Mesodermal cell (in vitro differentiated cells): ENCODE data around the gene NCAPG. TPM values are rescaled to one million over a fixed set of nuclear protein-coding genes. Genes with fewer than 3 reads are reported as not detected.

Experiments used
- H3K27ac ChIP-seq: 2 replicates; pipeline ENCODE4 v1.7.0; 2013; ENCODE audit warnings: mild to moderate bottlenecking, low read depth, low read length, moderate library complexity; ENCODE audit not compliant: severe bottlenecking
- H3K36me3 ChIP-seq: 2 replicates; pipeline ENCODE4 v1.7.1; 2013; ENCODE audit warnings: mild to moderate bottlenecking, low read length, moderate library complexity; ENCODE audit not compliant: control insufficient read depth, insufficient read depth
- H3K4me1 ChIP-seq: one replicate; pipeline ENCODE4 v1.7.1; 2013; ENCODE audit warnings: mild to moderate bottlenecking, low read length; ENCODE audit not compliant: insufficient read depth, control insufficient read depth, poor library complexity, severe bottlenecking
- H3K4me3 ChIP-seq: 2 replicates; pipeline ENCODE4 v1.7.0; 2013; ENCODE audit warnings: low read length, control low read depth, mild to moderate bottlenecking; ENCODE audit not compliant: insufficient read depth, poor library complexity, severe bottlenecking; ENCODE audit errors: extremely low read depth
- H3K9me3 ChIP-seq: 2 replicates; pipeline ENCODE4 v1.7.1; 2013; ENCODE audit warnings: mild to moderate bottlenecking, low read length, moderate library complexity; ENCODE audit not compliant: control insufficient read depth
- WGBS, 2 experiments: methylation state at CpG; one replicate each; pipeline ENCODE4 v1.1.5; 2013; ENCODE audit warnings: missing lambda C conversion rate in 2 of 2; ENCODE audit not compliant: insufficient coverage in 2 of 2; 5-methylcytosine and 5-hydroxymethylcytosine counted together
- polyA plus RNA-seq, 2 experiments: library from polyadenylated mRNA; stranded (reverse); fragments of 50-300 nt; gene quantifications; one replicate each; pipeline ENCODE4 v1.2.3, GENCODE V29; 2013

The NCAPG gene
- polyA plus RNA-seq (2013, experiment 1 of 2): 38.6 TPM
- 62.6 TPM for polyA plus RNA-seq (2013, experiment 2 of 2)

GRCh38 chr4:17810260-17811077 lies at the start of gene NCAPG, which contains the start of gene DCAF16:
NCAPG (plus strand) TSS chr4:17810979; CDS start chr4:17811078, 99 bp downstream.
DCAF16 (minus strand) TSS chr4:17810757; CDS start chr4:17804141, 6,616 bp downstream.
- Histone ChIP-seq H3K9me3 (no peaks in the 10 kb centered on the region), H3K36me3 (peaks cover 21% of the 10 kb centered on the region), H3K27ac (peak within 1 kb of the TSS; percentile 94), H3K4me1 (no peaks in the 10 kb centered on the region), H3K4me3 (peak within 1 kb of the TSS; percentile 87)
- 0% methylated on average over 60 to 66 of the region's 69 CpGs for WGBS, 2 experiments

GRCh38 chr4:17761062-17761461 lies 49.7 kb upstream of the NCAPG start:
- WGBS, 2 experiments: 57 to 60% methylated on average over 1 of the region's 1 CpG
- H3K36me3 ChIP-seq: no peaks in the 10 kb centered on the region
- H3K4me3 ChIP-seq: no peak overlapping the region
- H3K9me3 ChIP-seq: no peaks in the 10 kb centered on the region
- no peaks in the 10 kb centered on the region for H3K4me1 ChIP-seq
- H3K27ac ChIP-seq: no peak overlapping the region

GRCh38 chr4:17762726-17763125 lies 48.1 kb upstream of the NCAPG start:
- 79 to 100% methylated on average over 1 of the region's 1 CpG for WGBS, 2 experiments
- peaks cover 7% of the 10 kb centered on the region for H3K9me3 ChIP-seq
- no peaks in the 10 kb centered on the region for H3K4me1 ChIP-seq
- H3K4me3 ChIP-seq: no peak overlapping the region
- H3K36me3 ChIP-seq: no peaks in the 10 kb centered on the region
- H3K27ac ChIP-seq: no peak overlapping the region

GRCh38 chr4:17763416-17763815 lies 47.4 kb upstream of the NCAPG start:
- 87 to 100% methylated on average over 2 to 3 of the region's 3 CpGs for WGBS, 2 experiments
- H3K4me1 ChIP-seq: no peaks in the 10 kb centered on the region
- no peak overlapping the region for H3K27ac ChIP-seq
- no peaks in the 10 kb centered on the region for H3K36me3 ChIP-seq
- H3K9me3 ChIP-seq: peaks cover 7% of the 10 kb centered on the region
- H3K4me3 ChIP-seq: no peak overlapping the region

- H3K9me3 ChIP-seq: peaks cover 7% of the 10 kb centered on the region
- WGBS, 2 experiments: 57 to 78% methylated on average over 4 to 5 of the region's 5 CpGs
- H3K4me1 ChIP-seq: no peaks in the 10 kb centered on the region
- no peak overlapping the region for H3K4me3 ChIP-seq
- no peaks in the 10 kb centered on the region for H3K36me3 ChIP-seq
- no peak overlapping the region for H3K27ac ChIP-seq
Observed at GRCh38 chr4:17763931-17764330, 46.8 kb upstream of the NCAPG start.

GRCh38 chr4:17765514-17766286 lies 45.1 kb upstream of the NCAPG start:
- WGBS, 2 experiments: 88 to 100% methylated on average over 2 to 11 of the region's 11 CpGs
- peaks cover 7% of the 10 kb centered on the region for H3K9me3 ChIP-seq

GRCh38 chr4:17766826-17767458 lies 43.8 kb upstream of the NCAPG start:
- no peaks in the 10 kb centered on the region for H3K4me1 ChIP-seq
- H3K9me3 ChIP-seq: peaks cover 7% of the 10 kb centered on the region
- no peak overlapping the region for H3K4me3 ChIP-seq
- H3K36me3 ChIP-seq: no peaks in the 10 kb centered on the region
- no peak overlapping the region for H3K27ac ChIP-seq
- WGBS, 2 experiments: 91 to 94% methylated on average over 22 to 33 of the region's 33 CpGs

More at GRCh38 chr4:17765514-17766286, 45.1 kb upstream of the NCAPG start:
- H3K27ac ChIP-seq: no peak overlapping the region
- no peak overlapping the region for H3K4me3 ChIP-seq
- H3K36me3 ChIP-seq: no peaks in the 10 kb centered on the region
- no peaks in the 10 kb centered on the region for H3K4me1 ChIP-seq

- Histone ChIP-seq H3K27ac (no peak overlapping the region), H3K36me3 (no peaks in the 10 kb centered on the region), H3K4me1 (peaks cover 7% of the 10 kb centered on the region), H3K4me3 (no peak overlapping the region), H3K9me3 (peaks cover 7% of the 10 kb centered on the region)
- 79 to 80% methylated on average over 3 to 4 of the region's 8 CpGs for WGBS, 2 experiments
Observed at GRCh38 chr4:17769406-17770174, 41.2 kb upstream of the NCAPG start.

GRCh38 chr4:17770845-17771244 lies 39.9 kb upstream of the NCAPG start:
- H3K27ac ChIP-seq: no peak overlapping the region
- no peak overlapping the region for H3K4me3 ChIP-seq
- 88 to 100% methylated on average over 1 to 2 of the region's 4 CpGs for WGBS, 2 experiments
- no peaks in the 10 kb centered on the region for H3K36me3 ChIP-seq
- H3K4me1 ChIP-seq: peaks cover 7% of the 10 kb centered on the region
- peaks cover 7% of the 10 kb centered on the region for H3K9me3 ChIP-seq
